Fibroblast of skin of abdomen (primary cell): Measurements from ENCODE around the gene SMIM22.

Experiments
- DNase-seq: peaks from one replicate; pipeline ENCODE4 v3.0.0-alpha.2; 2013

SMIM22 gene

DNA sequence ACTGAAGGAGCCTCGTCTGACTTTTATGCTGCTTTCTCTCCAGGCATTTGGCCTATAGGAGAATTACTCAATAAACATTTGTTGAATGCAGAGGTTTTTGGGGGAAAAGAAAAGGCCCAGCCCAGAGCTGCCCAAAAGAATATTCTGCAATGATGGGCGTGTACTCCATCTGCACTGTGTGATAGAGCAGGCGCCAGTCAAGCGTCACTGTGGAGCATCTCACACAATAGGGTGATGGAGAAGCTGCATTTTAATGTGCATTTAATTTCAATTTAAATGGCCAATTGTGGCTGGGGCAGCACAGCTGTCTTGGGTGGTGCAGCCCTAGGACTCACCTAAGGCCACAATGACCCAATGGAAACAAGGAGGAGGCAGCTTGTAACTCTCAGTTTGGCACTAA is 31.4 kb downstream of the SMIM22 start:
- DNase-seq: no peak

DNA sequence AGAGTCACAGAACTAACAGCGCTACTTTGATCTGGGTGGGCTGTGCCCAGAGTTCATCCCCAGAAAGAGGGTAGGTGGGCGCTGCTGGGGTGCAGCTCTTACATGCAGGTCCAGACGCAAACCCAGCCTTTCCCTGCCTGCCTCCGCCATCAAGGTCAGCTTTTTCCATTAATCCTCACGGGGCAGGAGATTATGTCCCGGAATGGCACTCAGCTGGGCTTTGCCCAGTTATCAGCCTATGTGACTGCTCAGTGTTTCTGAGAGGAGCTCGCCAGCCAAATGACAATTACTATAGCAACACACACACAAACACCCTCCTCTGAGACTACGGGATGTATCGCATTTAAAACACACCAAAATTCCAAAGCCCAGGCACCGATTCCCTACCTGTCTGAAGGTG is 31.8 kb downstream of the SMIM22 start:
- DNase-seq: no peak

GRCh38 chr16:4828567-4829321 is 33.6 kb downstream of the SMIM22 start:
- DNase-seq: no peak

DNA sequence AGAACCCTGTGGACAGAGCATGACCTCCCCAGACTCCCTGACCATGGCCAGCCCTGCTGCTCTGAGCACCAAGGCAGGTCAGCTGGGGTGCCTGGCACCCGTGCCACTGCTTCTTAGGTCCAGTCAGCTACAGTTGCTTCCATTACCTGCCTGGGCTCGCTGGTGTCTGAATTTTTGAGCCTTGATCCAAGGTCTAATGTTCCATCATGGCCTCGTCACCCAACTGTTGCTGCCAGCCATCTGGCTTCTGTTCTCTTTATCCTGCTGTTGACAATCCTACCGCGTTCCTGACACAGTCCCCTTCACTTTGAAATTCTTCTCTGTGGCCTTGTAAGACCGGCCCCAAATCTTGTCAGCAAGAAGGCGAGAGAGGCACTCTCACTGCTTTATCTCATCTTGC is 35.2 kb downstream of the SMIM22 start:
- DNase-seq: no peak

DNA sequence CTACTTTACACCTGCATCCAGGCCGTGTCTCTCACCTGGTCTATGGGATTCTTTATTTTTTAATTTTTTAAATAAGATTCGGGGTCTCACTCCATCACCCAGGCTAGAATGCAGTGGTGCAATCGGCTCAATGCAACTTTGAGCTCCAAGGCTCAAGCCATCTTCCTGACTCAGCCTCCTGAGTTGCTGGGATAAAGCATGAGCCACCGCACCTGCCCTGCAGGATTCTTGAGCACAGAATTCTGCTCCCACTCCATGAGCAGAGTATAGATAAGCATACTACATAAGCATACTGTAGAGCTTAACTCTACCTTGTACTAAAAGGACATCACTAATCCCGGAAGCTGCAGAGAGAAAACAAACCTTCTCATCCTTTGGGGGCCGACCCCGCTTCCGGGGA is 36.4 kb downstream of the SMIM22 start:
- DNase-seq: no peak

- DNase-seq: no peak
Observed at GRCh38 chr16:4832698-4833343, 37.7 kb downstream of the SMIM22 start.

DNA sequence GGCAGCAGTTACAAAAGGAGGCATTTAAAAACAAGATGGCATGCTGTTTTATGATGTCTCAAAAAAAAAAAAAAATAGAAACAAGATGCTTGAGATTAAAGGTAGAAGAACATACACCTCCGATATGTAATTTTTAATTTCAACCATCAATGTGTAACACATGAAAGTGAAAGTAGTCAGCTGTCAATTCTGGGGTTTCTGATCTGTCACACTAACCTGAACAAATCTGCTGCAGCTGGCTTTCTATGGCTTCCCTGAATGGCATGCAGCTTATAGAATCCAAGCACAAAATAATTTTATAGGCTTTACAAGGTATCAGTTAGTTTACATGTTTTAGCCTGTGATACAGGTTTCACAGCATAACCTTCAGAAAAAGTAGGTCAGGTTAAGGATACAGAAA is 38.4 kb downstream of the SMIM22 start:
- DNase-seq: no peak

- DNase-seq: no peak
Observed at GRCh38 chr16:4836727-4837126, 41.6 kb downstream of the SMIM22 start.

DNA sequence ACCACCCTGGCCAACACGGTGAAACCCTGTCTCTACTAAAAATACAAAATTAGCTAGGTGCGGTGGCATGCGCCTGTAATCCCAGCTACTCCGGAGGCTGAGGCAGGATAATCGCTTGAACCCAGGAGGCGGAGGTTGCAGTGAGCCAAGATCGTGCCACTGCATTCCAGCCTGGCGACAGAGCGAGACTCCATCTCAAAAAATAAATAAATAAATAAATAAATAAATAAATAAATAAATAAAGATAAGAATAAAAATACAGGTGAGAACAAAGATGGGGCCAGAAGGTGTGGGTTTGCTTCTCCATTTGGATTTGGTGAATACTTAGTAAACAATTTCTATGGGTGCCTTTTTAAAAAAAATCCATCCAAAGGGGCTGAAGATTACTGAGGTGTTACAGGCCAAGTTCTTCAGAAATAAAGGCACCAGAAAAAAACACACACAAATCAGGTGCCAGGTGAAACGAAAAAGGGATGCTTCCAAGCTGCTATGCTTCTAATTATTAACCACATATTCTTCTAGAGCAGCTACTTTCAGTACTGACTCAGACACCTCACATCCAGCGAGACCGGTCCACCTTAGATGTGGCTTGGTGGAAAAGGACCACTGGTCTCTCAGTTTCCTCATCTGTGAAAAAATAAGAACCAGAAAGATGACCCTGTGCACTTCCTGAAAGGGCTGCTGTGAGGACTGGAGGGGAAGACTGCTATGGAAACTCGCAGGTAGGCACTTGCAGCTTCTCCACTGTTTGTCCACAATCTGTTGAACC is 42.7 kb downstream of the SMIM22 start:
- no peak for DNase-seq

DNA sequence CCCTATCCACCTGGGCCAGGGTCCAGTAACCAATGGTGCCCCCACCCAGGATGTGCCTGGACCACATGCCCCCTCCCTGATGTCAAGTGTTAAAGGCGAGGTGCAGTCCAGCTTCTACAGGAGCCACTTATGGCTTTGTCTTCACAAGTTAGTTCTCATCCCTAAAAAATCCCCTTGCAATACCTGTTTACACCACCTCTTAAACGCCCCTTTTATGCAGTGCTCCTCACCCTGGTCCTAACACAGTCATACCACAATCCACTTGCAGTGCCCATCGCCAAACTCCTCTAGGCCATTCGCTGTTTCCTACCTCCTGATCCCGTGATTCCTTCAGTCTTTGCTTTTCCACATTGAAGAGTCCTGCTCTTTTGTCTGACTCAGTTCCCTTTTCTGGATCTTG is 44.8 kb downstream of the SMIM22 start:
- no peak for DNase-seq

DNA sequence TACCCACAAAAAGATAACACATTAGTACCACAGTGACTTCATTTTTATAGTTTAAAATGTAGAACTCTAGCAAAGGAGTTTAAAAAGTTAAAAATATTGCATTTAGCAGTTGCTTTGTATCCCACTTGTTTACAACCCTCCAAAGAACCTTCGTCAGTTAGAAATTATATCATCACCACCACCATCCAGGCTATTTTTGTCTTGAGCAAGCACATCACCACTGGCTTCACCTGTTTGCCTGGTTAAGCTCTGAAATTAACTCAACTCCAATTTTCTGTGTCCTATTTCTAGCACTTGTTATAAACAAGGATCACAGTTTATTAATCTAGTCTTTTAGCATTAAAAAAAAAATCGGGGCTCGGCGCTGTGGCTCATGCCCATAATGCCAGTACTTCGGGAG is 45.8 kb downstream of the SMIM22 start:
- DNase-seq: no peak
